ENCODE measurements around the gene ADAMTSL1.
"Not testable (repeated sequence)": the region's sequence is repeated elsewhere in the genome, so short reads cannot be mapped to it uniquely, and the experiment has no call there.

ADAMTSL1 gene

DNA sequence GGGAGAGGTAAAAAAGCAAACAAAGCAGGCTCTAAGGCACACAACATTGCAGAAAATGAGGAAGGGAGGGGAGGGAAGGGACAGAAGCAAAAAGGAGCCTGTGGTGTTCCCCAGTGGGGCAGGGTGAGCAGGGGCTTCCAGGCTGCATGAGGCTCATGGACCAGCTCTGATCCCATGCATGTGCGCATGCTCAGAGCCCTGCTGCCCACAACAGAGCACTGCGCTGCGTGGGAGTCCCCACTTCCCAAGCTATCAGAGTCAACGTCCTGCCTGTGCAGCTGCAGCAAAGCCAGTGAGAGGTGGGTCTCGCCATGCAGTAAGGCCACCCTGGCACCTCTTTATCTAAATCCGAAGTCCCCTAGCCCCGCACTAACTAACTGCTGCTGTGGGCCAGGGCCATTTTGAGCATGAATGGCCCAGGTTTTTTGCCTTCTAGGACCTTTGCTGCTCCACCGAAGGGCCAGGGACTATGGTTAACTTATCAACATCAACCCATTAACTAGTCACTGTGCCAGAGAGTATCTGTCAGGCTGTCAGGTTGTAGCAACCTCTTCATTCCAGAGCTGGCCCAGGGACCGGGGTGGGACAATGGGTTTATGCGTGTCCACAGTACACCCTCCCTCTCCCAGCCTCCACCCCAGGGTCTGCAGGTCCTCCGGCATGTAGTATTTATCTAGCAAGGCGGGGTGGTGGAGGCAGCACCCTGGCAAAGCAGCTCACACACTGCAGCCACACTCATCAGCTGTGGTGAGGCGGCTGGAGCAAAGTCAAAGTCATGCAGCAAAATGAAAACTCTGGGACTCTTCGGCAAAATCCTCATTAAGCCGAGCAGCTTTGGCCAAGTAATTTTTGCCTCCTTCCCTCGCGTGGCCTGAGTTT lies 435.4 kb downstream of the ADAMTSL1 start:
- DNase-seq, result no peak

DNA sequence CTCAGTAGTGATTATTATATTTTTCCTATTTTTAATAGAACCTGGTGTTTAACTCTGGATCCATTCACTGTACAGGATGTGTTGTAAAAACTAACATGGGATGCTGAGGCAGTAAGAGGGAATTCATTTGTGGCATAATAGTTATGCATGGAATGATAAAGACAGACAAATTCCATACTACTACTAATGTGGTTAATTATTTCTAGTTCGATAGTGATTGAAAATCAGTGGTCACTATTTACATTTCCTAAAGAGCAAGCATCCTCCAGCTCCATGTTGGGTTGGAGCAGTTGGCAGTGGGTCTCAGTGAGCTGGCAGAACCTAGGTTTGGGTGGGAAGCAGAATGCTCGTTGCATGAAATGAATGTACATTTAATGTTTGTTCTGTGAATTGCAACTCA lies 436.5 kb downstream of the ADAMTSL1 start:
- DNase-seq, result no peak

DNA sequence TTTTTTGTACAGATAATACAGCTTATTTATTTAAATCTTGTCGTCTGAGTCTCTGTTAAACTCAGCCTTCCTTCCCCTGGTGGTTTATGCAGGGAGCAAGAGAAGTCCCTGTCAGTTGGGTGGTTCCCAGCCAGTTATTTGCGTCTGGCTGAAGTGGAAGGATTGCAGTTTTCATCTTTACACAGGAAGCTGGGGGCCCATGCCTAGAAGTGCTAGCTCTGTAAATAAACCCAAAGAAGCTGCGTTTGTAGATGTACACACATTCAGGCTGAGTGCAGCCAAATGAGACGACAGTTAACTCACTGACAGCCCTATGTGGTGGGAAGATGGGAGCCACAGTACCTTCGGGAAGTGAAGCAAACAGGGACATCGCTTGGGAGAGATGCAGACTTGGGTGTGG lies 437.0 kb downstream of the ADAMTSL1 start:
- DNase-seq, result no peak

DNA sequence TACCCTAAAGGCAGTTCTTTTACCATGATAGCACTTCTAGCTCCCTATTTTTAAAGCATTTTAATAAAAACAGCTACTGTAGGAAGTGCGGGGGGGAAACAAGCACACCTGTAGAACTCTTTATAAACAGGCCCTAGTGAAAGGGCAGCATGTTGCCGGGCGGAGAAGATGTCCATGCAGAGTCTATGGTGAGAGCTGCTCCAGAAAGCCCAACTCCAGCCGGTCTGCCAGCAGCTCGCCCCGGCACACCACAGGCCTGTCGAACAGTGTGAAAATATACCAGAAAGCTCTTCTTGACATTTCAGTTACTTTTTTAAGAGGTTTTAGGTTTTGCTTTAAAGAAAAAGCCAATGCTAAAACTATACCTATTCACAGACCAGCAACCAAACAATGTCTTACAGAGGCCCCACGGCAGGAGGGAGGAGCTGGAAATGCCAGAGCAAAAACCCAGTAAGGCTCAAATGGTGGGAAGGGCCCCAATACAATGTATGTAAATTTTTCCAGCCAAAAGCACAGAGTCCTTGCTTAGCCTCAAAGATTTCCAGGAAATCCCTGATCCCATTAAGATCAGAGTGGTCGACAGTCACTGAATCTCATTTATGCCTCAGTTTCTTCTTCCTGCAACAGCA lies 437.9 kb downstream of the ADAMTSL1 start:
- no peak for DNase-seq

DNA sequence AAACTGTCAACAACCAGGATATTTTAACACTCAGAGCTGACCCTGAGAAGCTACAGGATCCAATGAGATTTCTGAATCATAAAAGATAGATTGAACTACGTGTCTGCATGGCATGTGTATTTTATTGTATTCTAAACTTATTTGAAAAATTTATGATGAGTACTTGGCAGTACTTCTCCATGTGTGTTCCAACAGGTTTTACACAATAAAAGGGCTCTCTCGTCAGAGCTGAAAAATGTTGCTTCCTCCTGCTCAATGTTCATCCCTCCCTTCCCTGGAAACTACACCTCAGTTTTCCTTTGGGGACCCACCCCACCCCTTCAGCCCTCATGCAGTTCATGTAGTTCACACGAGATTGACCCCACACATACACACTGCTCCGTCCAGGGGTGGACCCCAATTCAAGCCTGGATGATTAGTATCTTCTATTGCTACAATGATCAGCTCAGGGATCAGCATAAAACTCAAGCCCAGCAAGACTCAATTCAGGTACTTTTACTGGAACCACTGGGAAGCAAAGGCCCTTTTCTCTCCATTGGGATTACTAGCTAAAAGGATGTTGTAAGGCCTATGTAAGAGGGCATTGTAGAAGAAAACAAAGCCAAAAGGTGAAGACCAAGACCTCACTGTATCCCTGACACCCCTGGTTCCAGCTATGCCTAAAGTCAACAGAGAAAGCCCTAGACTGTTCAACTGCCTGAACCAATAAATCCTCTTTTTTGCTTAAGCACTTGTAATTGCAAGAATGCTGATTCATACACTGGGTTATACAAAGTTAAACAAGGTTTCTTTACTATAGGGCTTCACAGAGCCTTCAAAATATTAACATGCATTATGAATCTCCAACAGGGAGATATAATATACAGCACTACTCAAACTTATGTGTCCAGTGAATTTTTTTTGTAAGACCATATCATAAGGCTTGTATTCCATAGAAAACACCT lies 446.5 kb downstream of the ADAMTSL1 start:
- no peak for DNase-seq

DNA sequence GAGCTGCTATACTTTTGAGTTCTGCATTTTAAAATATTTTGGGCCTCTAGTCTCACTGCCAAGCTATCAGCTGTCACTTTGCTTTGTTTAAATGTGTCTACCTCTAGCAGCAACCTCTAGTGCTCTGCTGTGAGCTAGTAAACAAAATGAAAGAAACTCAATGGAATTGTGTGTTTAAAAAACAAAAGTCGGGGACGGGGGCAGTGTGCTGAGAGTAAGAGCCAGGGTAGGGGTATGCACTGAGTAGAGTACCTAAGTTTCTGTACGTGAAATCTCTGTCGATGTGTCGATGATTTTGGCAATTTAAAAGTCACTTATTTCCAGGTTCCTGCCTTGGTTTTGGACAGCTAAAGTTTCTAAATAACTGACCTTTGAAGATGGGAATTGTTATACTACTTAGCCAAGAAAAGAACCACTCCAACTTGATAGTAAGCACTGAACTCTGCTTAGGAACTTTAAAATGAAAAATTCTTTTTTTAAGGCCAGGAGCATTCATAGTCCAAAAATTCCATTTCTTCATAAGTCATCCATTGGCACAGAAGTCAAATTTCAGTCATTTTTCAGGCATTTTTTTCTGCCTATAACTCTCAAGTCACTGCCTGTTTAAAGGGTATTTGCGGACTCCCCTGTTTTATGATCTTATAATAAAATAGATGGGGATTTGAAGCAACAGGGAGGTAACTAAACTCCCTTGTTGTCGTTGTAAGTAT lies 447.6 kb downstream of the ADAMTSL1 start:
- no peak for DNase-seq

DNA sequence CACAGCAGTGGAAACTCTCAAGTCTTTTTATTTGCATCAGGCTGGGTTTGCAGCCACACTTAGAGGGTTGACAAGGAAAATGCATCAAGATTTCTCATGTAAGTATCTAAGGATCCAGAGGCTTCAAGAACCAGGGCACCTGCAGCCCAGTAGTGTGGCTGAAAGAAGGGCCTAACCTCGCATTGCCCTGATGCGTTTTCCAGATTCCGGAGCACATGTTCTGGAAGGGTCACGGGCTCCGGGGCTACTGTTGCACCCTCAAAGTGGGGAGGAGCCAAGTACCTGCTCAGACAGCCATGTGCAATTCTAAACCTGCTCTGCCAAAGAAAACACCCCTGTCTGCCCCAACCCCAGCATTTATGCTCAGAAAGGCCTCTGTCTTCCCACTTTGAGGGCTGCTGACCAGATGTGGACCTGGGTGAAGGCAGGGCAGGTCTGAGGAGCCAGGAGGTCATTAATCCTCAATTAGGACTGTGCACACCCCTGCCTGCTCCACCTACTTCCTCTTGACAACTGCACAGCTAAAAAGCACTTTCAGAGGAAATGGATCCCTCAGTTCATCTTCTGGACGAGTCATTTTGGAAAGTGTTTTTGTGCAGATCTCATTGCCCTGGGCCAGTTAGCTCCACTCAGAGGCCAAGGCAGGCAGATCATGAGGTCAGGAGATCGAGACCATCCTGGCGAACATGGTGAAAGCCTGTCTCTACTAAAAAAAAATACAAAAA lies 448.4 kb downstream of the ADAMTSL1 start:
- no peak for DNase-seq

DNA sequence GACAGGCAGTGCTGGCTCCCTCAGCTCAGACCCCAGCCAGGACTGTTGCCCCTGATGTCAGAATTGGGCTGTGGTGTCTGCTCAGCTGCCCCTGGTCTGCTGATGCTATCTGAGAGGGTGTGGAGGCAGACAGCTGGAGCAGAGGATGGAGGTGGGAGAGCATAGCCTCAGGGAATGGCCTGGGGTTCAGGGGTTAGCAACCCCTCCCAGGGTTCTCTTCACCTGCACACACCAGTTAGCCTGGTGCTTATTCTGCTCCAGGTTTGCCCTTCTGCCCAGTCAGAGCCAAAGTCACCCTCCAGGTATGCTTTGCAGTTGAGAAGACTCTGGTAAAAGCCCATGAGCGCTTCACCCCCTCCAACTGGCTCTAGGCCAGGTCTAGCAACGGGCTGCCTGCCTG lies 449.2 kb downstream of the ADAMTSL1 start:
- DNase-seq, result no peak

DNA sequence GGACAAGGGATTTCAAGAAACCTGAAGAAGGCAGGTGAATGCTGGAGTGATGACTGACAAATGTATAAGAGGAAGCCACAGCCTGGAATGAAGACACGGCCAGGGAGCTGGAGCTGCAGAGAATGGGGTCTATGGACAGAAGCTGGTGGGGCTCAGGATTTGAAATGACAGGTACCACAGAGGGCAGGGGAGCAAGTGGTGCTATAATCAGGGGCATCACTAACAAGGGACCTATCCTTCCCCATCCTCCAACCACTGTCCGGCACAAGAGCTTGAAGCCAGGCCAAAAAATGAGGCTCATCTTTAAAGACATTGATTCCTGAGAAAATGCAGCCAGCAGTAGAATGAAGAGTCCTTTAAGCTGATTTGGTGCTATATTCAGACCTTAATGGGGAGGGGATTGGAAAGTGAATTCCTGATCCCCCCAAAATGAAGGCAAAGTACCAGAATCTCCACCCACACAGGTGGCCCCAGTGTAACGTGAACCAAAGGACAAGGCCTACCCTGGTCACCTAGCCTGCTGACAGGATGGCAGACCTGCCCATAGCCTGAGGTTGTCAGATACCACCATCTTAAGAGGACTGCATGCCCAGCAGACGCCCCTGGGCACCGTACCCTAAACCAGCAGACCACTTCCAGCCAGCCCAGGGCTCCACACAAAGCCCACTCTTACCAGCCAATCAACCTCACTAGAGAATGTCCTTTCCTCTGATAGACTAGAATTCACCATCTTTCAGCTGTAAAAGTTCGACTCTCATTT lies 449.9 kb downstream of the ADAMTSL1 start:
- DNase-seq, result no peak

DNA sequence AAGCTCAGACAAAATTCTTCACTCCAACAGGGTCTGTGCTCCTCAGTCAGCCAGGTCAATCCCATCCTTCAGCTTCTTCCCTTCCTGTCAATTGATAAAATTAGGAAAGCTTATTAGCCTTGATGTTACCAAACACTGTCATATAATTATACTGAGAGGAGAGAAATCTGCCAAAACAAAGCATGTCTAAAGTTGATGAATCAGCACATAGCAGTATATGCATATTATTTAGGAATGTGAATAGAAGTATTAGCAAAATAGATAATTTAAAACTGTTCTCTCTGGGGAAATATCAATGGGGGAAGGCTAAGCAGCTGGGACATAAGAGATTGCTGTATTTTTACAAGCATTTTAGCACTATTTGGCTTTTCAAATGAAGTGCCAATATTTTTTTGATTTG lies 451.9 kb downstream of the ADAMTSL1 start:
- DNase-seq, result no peak

DNA sequence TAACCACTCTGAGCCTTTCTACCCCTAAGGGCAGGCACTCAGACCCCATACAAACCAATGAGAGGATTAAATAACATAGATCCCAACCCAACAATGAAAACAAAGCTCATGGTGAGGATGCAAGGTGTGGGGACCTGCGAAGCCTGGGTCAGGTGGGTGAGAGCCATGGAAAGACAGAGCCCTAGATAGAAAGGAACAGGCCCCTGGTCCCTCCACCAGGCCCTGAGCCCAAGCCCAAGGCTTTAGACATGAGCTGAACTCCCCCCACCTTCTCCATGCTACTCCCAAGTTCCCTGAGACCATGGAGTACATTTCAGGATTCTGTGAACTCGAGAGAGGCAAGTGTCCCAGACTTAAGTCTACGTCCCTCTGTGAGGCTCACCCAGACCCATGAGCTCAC lies 452.6 kb downstream of the ADAMTSL1 start:
- no peak for DNase-seq

DNA sequence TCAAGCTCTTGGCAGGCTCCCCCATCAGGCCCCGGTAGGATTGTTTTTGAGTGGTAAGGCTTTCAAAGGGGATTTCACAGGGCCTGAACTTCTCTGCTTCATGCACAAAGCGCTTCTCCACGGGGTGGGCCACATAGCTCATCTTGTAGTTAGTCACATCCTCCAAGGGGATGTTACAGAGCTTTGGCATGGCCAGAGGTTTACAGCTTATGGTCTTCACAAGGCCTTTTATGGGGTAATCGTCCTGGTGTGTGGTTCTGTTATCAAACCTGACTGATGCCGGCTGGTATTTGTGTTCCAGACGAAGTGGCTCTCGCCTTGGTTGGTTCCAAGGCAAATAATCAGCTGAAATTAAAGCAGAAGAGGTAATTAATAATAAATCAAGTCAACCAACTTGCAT lies 454.8 kb downstream of the ADAMTSL1 start:
- no peak for DNase-seq

DNA sequence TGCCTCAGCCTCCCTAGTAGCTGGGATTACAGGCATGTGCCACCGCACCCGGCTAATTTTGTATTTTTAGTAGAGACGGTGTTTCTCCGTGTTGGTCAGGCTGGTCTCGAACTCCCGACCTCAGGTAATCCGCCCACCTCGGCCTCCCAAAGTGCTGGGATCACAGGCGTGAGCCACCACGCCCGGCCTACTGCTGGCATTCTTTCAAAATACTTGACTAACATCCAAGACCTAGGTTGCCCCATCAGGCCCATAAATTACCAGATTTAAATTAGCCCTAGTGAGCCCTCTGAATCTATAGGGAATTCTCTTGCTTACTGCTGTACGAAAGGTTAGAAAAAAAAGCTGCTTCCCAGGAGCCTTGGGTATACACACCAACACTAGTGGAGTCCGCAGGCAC lies 456.7 kb downstream of the ADAMTSL1 start:
- not testable (repeated sequence) for DNase-seq

DNA sequence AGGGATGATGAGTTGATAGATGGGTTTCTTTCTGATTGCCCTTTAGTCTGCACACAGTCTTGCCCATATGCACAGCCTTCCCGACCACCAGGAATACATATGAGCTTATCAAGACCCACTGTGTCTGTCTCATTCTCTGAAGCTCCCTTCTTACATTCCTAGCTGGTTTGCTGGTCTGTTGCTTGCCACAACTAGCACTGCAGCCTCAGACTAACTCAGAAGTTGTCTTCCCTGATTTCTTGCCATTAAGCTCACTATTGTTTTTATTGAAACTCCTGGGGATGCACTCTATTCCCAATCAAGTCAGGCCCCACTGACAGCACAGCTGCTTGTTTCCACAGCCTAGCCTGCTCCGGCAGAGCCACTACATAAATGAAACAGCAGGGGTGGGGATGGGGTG lies 461.6 kb downstream of the ADAMTSL1 start:
- no peak for DNase-seq

DNA sequence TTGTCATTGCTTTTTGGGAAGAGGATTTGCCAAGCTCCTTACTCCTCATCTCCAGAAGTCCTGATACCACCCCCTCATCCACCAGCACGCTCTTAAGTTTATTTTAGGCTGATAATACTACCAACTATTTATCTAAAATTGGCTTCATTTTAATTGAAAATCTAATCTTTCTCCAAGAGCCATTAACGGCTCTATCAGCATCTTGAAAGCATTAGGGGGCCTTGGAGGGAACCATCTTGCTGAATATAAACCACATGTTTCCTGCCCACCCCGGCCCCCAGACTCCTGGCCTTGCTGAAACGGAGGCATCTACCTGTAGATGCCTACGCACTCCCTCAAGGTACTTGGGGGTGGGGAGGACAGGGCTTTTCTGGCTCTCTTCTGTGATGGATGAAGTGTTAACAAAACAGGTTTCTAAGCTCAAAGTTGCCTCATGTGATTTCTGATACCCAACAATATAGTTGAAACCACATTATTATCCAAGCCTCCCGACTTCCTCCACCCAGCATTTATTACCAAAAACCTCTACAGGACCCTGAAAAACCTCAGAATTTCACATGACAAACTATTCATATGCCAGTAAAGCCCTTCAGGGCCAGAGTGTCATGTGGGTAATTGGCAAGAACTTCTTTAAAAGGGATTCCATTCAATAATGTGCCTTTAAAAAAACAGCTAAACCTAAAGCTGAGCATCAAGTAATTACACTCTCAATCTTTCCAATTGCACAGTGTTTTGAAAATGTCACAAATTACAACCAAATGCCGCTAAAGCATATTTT lies 462.3 kb downstream of the ADAMTSL1 start:
- DNase-seq, result no peak

DNA sequence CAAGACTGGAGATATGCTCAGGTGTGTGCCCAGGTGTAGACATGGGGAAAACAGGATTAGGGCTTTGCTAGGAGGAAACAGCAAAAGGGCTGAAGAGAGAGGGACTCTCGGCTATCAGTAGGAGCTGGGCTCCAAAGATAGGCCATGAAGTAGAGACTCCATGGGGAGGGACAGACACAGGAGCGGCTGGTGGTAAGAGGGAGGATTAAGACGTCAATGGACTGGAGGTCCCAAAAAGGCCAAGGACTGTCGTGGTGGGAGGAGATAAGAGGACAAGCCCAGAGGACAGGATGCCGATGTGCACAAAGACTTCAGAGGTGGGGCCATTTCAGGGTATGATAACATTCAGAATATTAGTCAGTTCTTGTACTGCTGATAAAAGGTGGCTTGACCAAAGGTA lies 466.0 kb downstream of the ADAMTSL1 start:
- no peak for DNase-seq

DNA sequence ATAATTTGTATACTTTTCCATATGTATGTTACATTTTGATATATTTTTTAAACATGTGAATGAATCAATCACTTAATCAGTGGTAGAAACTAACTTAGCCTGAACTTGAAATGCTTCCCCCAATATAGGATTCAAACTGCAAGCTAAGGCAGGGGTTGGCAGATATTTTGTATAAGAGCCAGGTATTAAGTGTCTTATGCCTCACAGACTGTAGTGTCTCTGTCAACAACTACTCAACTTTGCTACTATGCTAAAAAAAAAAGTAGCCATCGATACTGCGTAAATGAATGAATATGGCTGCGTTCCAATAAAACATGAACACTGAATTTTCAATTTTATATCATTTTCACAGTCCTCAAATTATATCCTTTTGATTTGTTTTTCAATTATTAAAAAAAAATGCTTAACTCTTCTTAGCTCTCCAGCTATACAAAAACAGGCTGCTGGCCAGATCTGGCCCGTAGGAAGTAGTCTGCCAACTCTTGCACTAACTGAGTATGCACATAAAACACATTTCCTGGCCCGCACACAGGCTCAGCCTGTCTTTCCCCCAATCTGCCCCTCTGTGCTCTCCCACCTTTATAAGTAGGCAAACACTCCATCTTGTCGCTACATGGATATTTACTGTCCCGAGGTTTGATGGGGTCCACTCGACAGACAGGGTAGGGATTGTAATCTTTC lies 467.2 kb downstream of the ADAMTSL1 start:
- DNase-seq, result no peak

DNA sequence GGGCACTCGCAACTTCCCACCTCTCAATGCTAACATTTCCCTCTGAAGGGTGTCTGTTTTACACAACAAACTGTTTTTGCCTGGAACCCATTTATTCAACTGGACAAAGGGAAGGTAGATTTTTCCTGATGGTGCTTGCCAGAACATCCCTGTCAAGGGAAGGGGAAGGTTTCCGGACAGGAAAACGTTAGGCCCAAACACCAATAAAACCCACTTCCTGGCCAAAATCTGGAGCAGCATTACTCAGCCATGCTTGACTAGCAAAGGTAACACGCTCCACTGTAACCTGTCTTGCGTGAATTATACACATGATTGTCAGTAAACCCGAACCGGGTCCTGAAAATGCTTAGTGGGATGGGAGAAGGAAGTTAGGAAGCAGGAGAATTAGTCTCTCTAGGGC lies 468.8 kb downstream of the ADAMTSL1 start:
- no peak for DNase-seq

DNA sequence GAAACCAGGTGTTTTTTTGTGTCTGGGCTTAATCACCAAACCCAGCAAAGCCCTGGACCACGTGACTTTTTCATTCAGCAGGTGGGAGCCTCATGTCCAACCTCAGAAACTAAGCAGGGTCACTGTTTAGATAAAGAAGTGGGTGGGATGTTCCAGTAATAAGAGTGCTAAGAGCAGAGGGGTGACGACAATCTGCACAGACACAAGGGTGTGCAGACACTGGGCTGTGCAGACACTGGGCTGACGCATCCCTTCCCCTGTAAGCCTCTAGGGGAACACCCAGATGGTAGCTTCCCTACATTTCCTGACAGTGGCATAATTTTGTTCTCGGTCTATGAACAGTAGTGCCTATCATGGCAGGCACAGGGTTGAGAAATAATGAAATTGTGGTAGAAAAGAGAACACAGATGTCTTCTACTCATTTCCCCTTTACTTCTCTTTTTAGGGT lies 474.0 kb downstream of the ADAMTSL1 start:
- no peak for DNase-seq
